Chondrocyte (in vitro differentiated cells): ENCODE measurements around the gene PDE11A. TPM values are rescaled to one million over a fixed set of nuclear protein-coding genes. Genes with fewer than 3 reads are reported as not detected.

Experiments
- DNase-seq: peaks from one replicate; pipeline ENCODE4 v3.0.0; 2021; ENCODE audit warnings: mixed read lengths, low spot score
- H3K27ac Mint-ChIP-seq: one replicate; pipeline ENCODE4 v1.8.0; 2021; ENCODE audit warnings: mild to moderate bottlenecking, moderate library complexity, mixed read lengths; ENCODE audit not compliant: unreplicated experiment
- H3K27me3 Mint-ChIP-seq: 2 replicates; pipeline ENCODE4 v1.8.0; 2021; ENCODE audit warnings: low read depth, mixed read lengths
- H3K36me3 Mint-ChIP-seq: 2 replicates; pipeline ENCODE4 v1.8.0; 2021; ENCODE audit warnings: low read depth, mixed read lengths
- H3K4me1 Mint-ChIP-seq: 2 replicates; pipeline ENCODE4 v1.8.0; 2021; ENCODE audit warnings: low read depth, mild to moderate bottlenecking, mixed read lengths
- H3K4me3 Mint-ChIP-seq: one replicate; pipeline ENCODE4 v1.8.0; 2021; ENCODE audit warnings: mild to moderate bottlenecking, moderate library complexity, mixed read lengths; ENCODE audit not compliant: unreplicated experiment
- H3K9me3 Mint-ChIP-seq: 2 replicates; pipeline ENCODE4 v1.8.0; 2021; ENCODE audit warnings: low read depth, mixed read lengths
- total RNA-seq: library from RNA; stranded (reverse); gene quantifications from 3 replicates; pipeline ENCODE4 v1.2.1, GENCODE V29; 2021
- TF ChIP-seq, protein P1 (sequence below): fragments of 200-600 bp; sonication (generic); IDR thresholded peaks from 2 replicates; pipeline ENCODE4 v1.5.0; 2021; ENCODE audit warnings: antibody characterized with exemption, mild to moderate bottlenecking, moderate library complexity

PDE11A gene
- total RNA-seq, 1 donor from 2014 or later, result 2.1 TPM

DNA sequence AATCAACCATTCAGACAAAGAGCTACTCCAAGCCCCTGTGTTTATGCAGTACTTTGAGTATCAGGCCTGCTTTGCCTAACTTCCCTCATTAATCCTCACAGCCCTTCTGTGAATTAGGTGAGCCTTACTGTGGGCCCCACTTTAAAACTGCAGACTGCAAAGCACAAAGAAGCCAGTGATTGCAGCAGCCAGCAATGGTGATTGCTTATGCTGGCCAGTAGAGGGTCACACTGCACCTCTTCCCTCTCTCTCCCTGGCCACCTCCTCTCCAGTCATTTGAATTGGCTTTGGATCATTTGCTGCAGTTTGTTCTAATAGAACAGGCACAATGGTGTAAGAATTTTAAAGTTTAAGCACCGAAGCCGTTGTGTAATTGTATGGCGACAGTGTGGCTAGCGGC is 450.1 kb downstream of the PDE11A start:
- no peak overlapping the region for H3K4me3 Mint-ChIP-seq
- TF ChIP-seq, protein P1, sequence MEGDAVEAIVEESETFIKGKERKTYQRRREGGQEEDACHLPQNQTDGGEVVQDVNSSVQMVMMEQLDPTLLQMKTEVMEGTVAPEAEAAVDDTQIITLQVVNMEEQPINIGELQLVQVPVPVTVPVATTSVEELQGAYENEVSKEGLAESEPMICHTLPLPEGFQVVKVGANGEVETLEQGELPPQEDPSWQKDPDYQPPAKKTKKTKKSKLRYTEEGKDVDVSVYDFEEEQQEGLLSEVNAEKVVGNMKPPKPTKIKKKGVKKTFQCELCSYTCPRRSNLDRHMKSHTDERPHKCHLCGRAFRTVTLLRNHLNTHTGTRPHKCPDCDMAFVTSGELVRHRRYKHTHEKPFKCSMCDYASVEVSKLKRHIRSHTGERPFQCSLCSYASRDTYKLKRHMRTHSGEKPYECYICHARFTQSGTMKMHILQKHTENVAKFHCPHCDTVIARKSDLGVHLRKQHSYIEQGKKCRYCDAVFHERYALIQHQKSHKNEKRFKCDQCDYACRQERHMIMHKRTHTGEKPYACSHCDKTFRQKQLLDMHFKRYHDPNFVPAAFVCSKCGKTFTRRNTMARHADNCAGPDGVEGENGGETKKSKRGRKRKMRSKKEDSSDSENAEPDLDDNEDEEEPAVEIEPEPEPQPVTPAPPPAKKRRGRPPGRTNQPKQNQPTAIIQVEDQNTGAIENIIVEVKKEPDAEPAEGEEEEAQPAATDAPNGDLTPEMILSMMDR, result peak; percentile 71
- no peaks in the 10 kb centered on the region for H3K9me3 Mint-ChIP-seq
- peaks cover 8% of the 10 kb centered on the region for H3K4me1 Mint-ChIP-seq
- no peak overlapping the region for H3K27ac Mint-ChIP-seq
- H3K27me3 Mint-ChIP-seq, result no peaks in the 10 kb centered on the region
- H3K36me3 Mint-ChIP-seq, result no peaks in the 10 kb centered on the region
- DNase-seq, result no peak

DNA sequence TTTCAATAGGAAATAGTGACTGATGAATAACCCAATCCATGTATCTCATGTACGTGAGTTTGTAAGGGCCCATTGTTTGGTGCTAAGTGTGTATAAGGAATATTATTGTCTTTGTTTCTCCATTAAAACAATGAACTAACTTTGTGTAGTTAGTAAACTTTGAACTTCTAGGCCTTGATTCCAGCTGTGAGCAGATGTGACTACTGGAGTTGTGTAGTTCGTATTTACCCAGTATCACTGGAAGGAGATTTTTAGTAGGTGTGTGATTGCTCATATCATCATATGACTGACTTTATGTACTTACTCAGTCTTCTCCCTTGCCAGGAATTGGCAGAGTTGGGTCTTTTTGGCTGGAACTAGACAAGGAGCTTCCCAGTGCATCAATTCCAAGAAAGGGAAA is 452.6 kb downstream of the PDE11A start:
- H3K36me3 Mint-ChIP-seq, result no peaks in the 10 kb centered on the region
- H3K9me3 Mint-ChIP-seq, result peaks cover 9% of the 10 kb centered on the region
- peaks cover 8% of the 10 kb centered on the region for H3K4me1 Mint-ChIP-seq
- no peak overlapping the region for H3K27ac Mint-ChIP-seq
- TF ChIP-seq, protein P1, result no peak
- H3K4me3 Mint-ChIP-seq, result no peak overlapping the region
- no peak for DNase-seq
- H3K27me3 Mint-ChIP-seq, result no peaks in the 10 kb centered on the region

DNA sequence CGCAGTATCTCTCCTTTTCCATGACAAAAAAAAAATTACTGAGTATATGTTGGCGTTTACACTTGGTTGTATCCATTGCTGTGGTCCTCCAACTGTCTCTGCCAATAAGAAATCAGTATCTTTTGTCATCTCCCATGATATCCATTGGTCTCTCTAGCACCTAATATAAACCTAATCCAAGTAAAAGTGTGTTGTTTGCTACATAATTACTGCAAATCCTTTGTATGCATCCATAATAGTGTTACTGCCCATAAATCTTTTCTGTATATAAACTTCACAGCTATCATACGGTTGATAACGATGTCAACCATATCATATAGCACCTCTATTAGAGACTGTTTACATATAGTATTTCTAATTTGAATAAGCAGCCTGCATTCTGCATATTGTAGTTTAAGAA is 453.1 kb downstream of the PDE11A start:
- Mint-ChIP-seq H3K27me3 (no peaks in the 10 kb centered on the region), H3K9me3 (peaks cover 9% of the 10 kb centered on the region), H3K36me3 (no peaks in the 10 kb centered on the region), H3K4me1 (peaks cover 8% of the 10 kb centered on the region), H3K27ac (no peak overlapping the region), H3K4me3 (peak overlapping the region; percentile 95)
- TF ChIP-seq, protein P1, result no peak
- no peak for DNase-seq

DNA sequence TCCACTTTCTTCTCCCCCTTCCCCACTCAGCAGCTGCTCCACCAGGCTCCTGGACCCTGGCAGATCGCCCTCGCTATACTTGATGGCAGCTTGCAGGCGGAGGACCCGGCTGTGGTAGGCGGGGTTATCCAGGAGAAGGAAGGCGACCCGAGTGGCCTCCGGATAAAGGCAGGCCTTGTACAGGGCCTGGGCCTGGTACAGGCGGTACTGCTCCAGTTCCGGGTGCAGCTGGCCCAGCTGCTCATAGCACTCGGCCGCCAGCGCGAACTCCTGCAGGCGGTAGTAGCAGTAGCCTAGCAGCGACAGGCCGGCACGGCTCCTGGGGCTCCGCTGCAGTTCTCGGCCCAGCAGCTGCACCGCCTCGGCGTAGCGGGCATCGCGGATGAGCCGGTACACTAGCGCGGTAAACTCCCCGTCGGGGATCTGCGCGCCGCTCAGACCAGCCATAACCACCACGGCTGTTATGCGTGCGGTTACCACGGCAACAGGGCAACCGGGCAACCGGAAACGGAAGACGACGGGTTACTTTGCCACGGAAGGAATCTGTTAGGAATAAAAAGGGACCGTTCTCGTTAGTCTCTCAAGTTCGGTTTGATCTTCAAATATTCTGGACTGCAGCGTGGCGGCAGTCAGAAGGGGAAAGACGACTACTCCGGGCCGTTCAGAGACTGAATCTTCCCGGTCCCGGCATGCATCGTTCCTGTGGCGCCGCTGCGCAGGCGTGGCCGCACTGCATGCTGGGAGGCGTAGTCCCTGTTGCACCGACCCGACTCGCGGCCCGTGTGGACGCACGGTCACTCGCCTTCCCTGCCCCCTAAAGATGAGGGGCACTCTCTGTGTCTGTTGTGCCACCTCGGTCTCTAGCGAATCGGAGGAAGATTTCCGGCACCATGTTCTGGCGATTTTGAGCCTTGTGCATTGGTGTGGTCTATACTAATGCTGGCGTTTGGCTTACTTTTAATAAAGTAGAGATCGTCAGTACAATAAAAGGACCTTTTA is 454.0 kb downstream of the PDE11A start:
- Mint-ChIP-seq H3K9me3 (peaks cover 9% of the 10 kb centered on the region), H3K4me1 (peaks cover 8% of the 10 kb centered on the region), H3K27me3 (no peaks in the 10 kb centered on the region), H3K27ac (peak overlapping the region; percentile 99), H3K36me3 (no peaks in the 10 kb centered on the region), H3K4me3 (peak overlapping the region; percentile 95)
- DNase-seq, result peak; percentile 95
- TF ChIP-seq, protein P1, result peak; percentile 13

DNA sequence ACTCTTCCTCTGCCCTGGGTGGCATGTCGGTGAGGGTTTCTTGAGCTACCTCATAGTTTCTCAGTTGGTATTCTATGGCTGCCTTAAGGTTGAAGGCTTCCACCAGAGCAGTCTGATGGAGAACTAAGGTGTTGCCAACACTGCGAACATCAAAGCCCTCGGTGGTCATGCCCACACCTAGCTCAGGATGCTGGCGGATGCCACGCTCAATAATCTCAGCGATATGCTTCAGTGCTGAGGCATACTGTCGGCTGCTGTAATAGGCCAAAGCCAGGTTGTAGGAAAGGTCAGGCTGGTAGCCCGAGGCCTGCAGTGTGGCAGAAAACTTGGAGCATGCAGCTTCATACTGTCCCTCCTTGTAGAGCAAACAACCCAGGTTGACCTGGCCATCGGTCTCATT is 454.7 kb downstream of the PDE11A start:
- H3K4me3 Mint-ChIP-seq, result peak overlapping the region; percentile 95
- peak overlapping the region; percentile 99 for H3K27ac Mint-ChIP-seq
- DNase-seq, result no peak
- H3K9me3 Mint-ChIP-seq, result peaks cover 9% of the 10 kb centered on the region
- H3K36me3 Mint-ChIP-seq, result no peaks in the 10 kb centered on the region
- no peaks in the 10 kb centered on the region for H3K27me3 Mint-ChIP-seq
- H3K4me1 Mint-ChIP-seq, result peaks cover 8% of the 10 kb centered on the region
- TF ChIP-seq, protein P1, result no peak
